GM23338 (cell line): ENCODE measurements around the gene MTPN. TPM values are rescaled to one million over a fixed set of nuclear protein-coding genes. Genes with fewer than 3 reads are reported as not detected.

Experiments
- ATAC-seq: fragments of 200-7000 bp; cut with Tn5 transposase; 3 replicates; pipeline ENCODE4 v1.9.1; 2020
- DNase-seq: peaks from one replicate; pipeline ENCODE4 v3.0.0-alpha.2; 2015; ENCODE audit warnings: low spot score
- H2AFZ ChIP-seq: fragments of 200-600 bp; sonication (generic); 2 replicates; pipeline ENCODE4 v1.8.0; 2016; ENCODE audit warnings: antibody characterized with exemption, mild to moderate bottlenecking, moderate library complexity
- H3F3A ChIP-seq: fragments of 200-600 bp; sonication (generic); replicated peaks from 2 replicates; pipeline ENCODE4 v1.8.0; 2017; ENCODE audit warnings: antibody characterized with exemption, mixed run types, low read depth
- H3K27ac ChIP-seq: fragments of 200-600 bp; sonication (generic); 2 replicates; pipeline ENCODE4 v1.6.1; 2016; ENCODE audit warnings: low read depth
- H3K27me3 ChIP-seq: fragments of 200-600 bp; sonication (generic); 2 replicates; pipeline ENCODE4 v1.8.0; 2016; ENCODE audit warnings: mild to moderate bottlenecking, mixed run types, moderate library complexity; ENCODE audit not compliant: insufficient read depth
- H3K36me3 ChIP-seq: fragments of 200-600 bp; sonication (generic); 2 replicates; pipeline ENCODE4 v1.8.0; 2016; ENCODE audit warnings: mild to moderate bottlenecking; ENCODE audit not compliant: insufficient read depth
- H3K4me1 ChIP-seq: fragments of 200-600 bp; sonication (generic); 2 replicates; pipeline ENCODE4 v1.8.0; 2016; ENCODE audit warnings: mild to moderate bottlenecking, moderate library complexity; ENCODE audit not compliant: insufficient read depth
- H3K4me2 ChIP-seq: fragments of 200-600 bp; sonication (generic); 2 replicates; pipeline ENCODE4 v1.7.1; 2017; ENCODE audit warnings: mixed run types
- H3K4me3 ChIP-seq: fragments of 200-600 bp; sonication (generic); 2 replicates; pipeline ENCODE4 v1.6.1; 2016; ENCODE audit warnings: mixed run types
- H3K79me2 ChIP-seq: fragments of 200-600 bp; sonication (generic); replicated peaks from 2 replicates; pipeline ENCODE4 v1.8.0; 2017; ENCODE audit warnings: mild to moderate bottlenecking; ENCODE audit not compliant: insufficient read depth
- H3K9me2 ChIP-seq: fragments of 200-600 bp; sonication (generic); 2 replicates; pipeline ENCODE4 v1.8.0; 2017; ENCODE audit not compliant: insufficient read depth
- H4K20me1 ChIP-seq: fragments of 200-600 bp; sonication (generic); replicated peaks from 2 replicates; pipeline ENCODE4 v1.8.0; 2017; ENCODE audit warnings: mild to moderate bottlenecking; ENCODE audit not compliant: insufficient read depth
- H3K27ac Mint-ChIP-seq: 2 replicates; pipeline ENCODE4 v1.8.0; 2020; ENCODE audit warnings: inconsistent platforms, mild to moderate bottlenecking, moderate library complexity, mixed read lengths
- H3K27me3 Mint-ChIP-seq: 3 replicates; pipeline ENCODE4 v1.8.0; 2022; ENCODE audit warnings: low read depth, mild to moderate bottlenecking, moderate library complexity, mixed read lengths, inconsistent platforms; ENCODE audit not compliant: insufficient read depth, poor library complexity
- H3K36me3 Mint-ChIP-seq: 3 replicates; pipeline ENCODE4 v1.8.0; 2021; ENCODE audit warnings: low read depth, mild to moderate bottlenecking, inconsistent platforms, moderate library complexity, mixed read lengths
- H3K4me1 Mint-ChIP-seq: 3 replicates; pipeline ENCODE4 v1.8.0; 2020; ENCODE audit warnings: mild to moderate bottlenecking, inconsistent platforms, mixed read lengths
- H3K4me3 Mint-ChIP-seq: 3 replicates; pipeline ENCODE4 v1.8.0; 2021; ENCODE audit warnings: moderate library complexity, mild to moderate bottlenecking, inconsistent platforms, mixed read lengths
- H3K9me3 Mint-ChIP-seq: 3 replicates; pipeline ENCODE4 v1.8.0; 2020; ENCODE audit warnings: moderate library complexity, mild to moderate bottlenecking, inconsistent platforms, mixed read lengths
- CREB1 ChIP-seq: fragments of 250-450 bp; sonication (Bioruptor Pico); IDR thresholded peaks from 2 replicates; pipeline ENCODE4 v1.5.0; 2020; ENCODE audit warnings: low read depth, mild to moderate bottlenecking, moderate library complexity
- EZH2phosphoT487 ChIP-seq: fragments of 200-600 bp; sonication (generic); IDR thresholded peaks from one replicate; pipeline ENCODE4 v1.8.1; 2018; ENCODE audit warnings: antibody characterized with exemption; ENCODE audit not compliant: unreplicated experiment
- JUNB ChIP-seq: IDR thresholded peaks from one replicate; pipeline ENCODE4 v1.6.1; 2016; ENCODE audit warnings: antibody characterized with exemption; ENCODE audit not compliant: unreplicated experiment
- NANOG ChIP-seq: IDR thresholded peaks from 2 replicates; pipeline ENCODE4 v1.6.1; 2016; ENCODE audit warnings: antibody characterized with exemption, borderline replicate concordance
- POLR2AphosphoS5 ChIP-seq: IDR thresholded peaks from 2 replicates; pipeline ENCODE4 v1.6.1; 2016; ENCODE audit warnings: antibody characterized with exemption, low read depth
- STAT1 ChIP-seq: IDR thresholded peaks from one replicate; pipeline ENCODE4 v1.6.1; 2016; ENCODE audit warnings: antibody characterized with exemption; ENCODE audit not compliant: unreplicated experiment
- ZNF114 ChIP-seq: fragments of 250-450 bp; sonication (Bioruptor Pico); IDR thresholded peaks from 2 replicates; pipeline ENCODE4 v1.5.0; 2020; ENCODE audit warnings: mild to moderate bottlenecking, moderate library complexity
- ZNF331 ChIP-seq: fragments of 250-450 bp; sonication (Bioruptor Pico); IDR thresholded peaks from 2 replicates; pipeline ENCODE4 v1.5.0; 2020; ENCODE audit warnings: low read depth, mild to moderate bottlenecking, moderate library complexity
- polyA plus RNA-seq: library from polyadenylated mRNA; unstranded; fragments of >200 nt; fragmentation: Nextera tagmentation; extraction: Ambion mirVana; gene quantifications from 2 replicates; pipeline ENCODE4 v1.2.1, GENCODE V29; 2016
- total RNA-seq: library from RNA; depleted of rRNA; stranded (reverse); fragments of >200 nt; shearing (Covaris generic); gene quantifications from 2 replicates; pipeline ENCODE4 v1.2.3, GENCODE V29; 2014
- TF ChIP-seq, protein P1 (sequence below): fragments of 250-450 bp; sonication (Bioruptor Pico); IDR thresholded peaks from 2 replicates; pipeline ENCODE4 v1.5.0; 2020; ENCODE audit warnings: mild to moderate bottlenecking, moderate library complexity
- TF ChIP-seq, protein P2 (sequence below): IDR thresholded peaks from one replicate; pipeline ENCODE4 v1.6.1; 2018; ENCODE audit warnings: antibody characterized with exemption; ENCODE audit not compliant: unreplicated experiment
- TF ChIP-seq, protein P3 (sequence below), 2 experiments: fragments of 200-600 bp in 1 of 2; sonication (generic) in 1 of 2; conservative IDR thresholded peaks; 2 replicates each; pipeline versions ENCODE4 v1.5.1 to v1.6.1; 2016 to 2017; ENCODE audit warnings: antibody characterized with exemption in 2 of 2, low read depth in 2 of 2, mild to moderate bottlenecking in 2 of 2, moderate library complexity in 1 of 2
- TF ChIP-seq, protein P4 (sequence below): IDR thresholded peaks from 2 replicates; pipeline ENCODE4 v1.6.1; 2016; ENCODE audit warnings: antibody characterized with exemption

MTPN gene
- total and polyA plus RNA-seq, 2 experiments from 2014 or later: 87.7 to 90.3 TPM

DNA sequence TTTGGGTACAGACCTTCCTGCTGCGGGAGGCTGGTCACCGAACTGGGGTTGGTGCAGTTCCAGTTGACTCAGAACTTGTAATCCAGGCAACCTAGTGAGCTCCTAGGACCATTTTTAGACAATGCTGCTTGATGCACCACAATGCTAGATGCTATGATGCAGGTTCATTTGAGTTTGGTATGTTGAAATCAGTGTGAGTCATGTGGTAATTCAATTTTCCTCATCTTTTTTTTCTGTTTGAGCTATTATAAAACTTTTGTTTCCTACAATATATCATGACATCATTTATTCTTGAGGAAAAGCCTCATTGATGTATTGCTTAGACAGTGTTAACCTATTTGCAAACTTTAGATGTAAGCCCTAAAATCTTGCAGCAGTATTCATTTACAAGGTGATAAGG is 40.9 kb upstream of the MTPN start:
- no peaks in the 10 kb centered on the region for H3K36me3 Mint-ChIP-seq
- Histone ChIP-seq H3K79me2 (no peaks in the 10 kb centered on the region), H3K9me2 (no peaks in the 10 kb centered on the region), H3K36me3 (no peaks in the 10 kb centered on the region), H3K4me3 (no peak overlapping the region), H3K4me1 (no peaks in the 10 kb centered on the region), H3K4me2 (no peak overlapping the region), H3K27ac (no peak overlapping the region), H3K27me3 (no peaks in the 10 kb centered on the region), H2AFZ (no peak overlapping the region), H4K20me1 (no peaks in the 10 kb centered on the region), H3F3A (no peaks in the 10 kb centered on the region)
- DNase-seq (no peak), ATAC-seq (no peak)
- H3K9me3 Mint-ChIP-seq: no peaks in the 10 kb centered on the region
- TF ChIP-seq, protein P1, sequence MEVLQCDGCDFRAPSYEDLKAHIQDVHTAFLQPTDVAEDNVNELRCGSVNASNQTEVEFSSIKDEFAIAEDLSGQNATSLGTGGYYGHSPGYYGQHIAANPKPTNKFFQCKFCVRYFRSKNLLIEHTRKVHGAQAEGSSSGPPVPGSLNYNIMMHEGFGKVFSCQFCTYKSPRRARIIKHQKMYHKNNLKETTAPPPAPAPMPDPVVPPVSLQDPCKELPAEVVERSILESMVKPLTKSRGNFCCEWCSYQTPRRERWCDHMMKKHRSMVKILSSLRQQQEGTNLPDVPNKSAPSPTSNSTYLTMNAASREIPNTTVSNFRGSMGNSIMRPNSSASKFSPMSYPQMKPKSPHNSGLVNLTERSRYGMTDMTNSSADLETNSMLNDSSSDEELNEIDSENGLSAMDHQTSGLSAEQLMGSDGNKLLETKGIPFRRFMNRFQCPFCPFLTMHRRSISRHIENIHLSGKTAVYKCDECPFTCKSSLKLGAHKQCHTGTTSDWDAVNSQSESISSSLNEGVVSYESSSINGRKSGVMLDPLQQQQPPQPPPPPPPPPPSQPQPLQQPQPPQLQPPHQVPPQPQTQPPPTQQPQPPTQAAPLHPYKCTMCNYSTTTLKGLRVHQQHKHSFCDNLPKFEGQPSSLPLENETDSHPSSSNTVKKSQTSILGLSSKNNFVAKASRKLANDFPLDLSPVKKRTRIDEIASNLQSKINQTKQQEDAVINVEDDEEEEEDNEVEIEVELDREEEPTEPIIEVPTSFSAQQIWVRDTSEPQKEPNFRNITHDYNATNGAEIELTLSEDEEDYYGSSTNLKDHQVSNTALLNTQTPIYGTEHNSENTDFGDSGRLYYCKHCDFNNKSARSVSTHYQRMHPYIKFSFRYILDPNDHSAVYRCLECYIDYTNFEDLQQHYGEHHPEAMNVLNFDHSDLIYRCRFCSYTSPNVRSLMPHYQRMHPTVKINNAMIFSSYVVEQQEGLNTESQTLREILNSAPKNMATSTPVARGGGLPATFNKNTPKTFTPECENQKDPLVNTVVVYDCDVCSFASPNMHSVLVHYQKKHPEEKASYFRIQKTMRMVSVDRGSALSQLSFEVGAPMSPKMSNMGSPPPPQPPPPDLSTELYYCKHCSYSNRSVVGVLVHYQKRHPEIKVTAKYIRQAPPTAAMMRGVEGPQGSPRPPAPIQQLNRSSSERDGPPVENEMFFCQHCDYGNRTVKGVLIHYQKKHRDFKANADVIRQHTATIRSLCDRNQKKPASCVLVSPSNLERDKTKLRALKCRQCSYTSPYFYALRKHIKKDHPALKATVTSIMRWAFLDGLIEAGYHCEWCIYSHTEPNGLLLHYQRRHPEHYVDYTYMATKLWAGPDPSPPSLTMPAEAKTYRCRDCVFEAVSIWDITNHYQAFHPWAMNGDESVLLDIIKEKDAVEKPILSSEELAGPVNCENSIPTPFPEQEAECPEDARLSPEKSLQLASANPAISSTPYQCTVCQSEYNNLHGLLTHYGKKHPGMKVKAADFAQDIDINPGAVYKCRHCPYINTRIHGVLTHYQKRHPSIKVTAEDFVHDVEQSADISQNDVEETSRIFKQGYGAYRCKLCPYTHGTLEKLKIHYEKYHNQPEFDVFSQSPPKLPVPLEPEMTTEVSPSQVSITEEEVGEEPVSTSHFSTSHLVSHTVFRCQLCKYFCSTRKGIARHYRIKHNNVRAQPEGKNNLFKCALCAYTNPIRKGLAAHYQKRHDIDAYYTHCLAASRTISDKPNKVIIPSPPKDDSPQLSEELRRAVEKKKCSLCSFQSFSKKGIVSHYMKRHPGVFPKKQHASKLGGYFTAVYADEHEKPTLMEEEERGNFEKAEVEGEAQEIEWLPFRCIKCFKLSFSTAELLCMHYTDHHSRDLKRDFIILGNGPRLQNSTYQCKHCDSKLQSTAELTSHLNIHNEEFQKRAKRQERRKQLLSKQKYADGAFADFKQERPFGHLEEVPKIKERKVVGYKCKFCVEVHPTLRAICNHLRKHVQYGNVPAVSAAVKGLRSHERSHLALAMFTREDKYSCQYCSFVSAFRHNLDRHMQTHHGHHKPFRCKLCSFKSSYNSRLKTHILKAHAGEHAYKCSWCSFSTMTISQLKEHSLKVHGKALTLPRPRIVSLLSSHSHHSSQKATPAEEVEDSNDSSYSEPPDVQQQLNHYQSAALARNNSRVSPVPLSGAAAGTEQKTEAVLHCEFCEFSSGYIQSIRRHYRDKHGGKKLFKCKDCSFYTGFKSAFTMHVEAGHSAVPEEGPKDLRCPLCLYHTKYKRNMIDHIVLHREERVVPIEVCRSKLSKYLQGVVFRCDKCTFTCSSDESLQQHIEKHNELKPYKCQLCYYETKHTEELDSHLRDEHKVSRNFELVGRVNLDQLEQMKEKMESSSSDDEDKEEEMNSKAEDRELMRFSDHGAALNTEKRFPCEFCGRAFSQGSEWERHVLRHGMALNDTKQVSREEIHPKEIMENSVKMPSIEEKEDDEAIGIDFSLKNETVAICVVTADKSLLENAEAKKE: no peak
- TF ChIP-seq CREB1 (CRISPR knock-in tag): no peak
- no peak for TF ChIP-seq STAT1
- TF ChIP-seq ZNF331 (CRISPR knock-in tag): no peak
- TF ChIP-seq, protein P2, sequence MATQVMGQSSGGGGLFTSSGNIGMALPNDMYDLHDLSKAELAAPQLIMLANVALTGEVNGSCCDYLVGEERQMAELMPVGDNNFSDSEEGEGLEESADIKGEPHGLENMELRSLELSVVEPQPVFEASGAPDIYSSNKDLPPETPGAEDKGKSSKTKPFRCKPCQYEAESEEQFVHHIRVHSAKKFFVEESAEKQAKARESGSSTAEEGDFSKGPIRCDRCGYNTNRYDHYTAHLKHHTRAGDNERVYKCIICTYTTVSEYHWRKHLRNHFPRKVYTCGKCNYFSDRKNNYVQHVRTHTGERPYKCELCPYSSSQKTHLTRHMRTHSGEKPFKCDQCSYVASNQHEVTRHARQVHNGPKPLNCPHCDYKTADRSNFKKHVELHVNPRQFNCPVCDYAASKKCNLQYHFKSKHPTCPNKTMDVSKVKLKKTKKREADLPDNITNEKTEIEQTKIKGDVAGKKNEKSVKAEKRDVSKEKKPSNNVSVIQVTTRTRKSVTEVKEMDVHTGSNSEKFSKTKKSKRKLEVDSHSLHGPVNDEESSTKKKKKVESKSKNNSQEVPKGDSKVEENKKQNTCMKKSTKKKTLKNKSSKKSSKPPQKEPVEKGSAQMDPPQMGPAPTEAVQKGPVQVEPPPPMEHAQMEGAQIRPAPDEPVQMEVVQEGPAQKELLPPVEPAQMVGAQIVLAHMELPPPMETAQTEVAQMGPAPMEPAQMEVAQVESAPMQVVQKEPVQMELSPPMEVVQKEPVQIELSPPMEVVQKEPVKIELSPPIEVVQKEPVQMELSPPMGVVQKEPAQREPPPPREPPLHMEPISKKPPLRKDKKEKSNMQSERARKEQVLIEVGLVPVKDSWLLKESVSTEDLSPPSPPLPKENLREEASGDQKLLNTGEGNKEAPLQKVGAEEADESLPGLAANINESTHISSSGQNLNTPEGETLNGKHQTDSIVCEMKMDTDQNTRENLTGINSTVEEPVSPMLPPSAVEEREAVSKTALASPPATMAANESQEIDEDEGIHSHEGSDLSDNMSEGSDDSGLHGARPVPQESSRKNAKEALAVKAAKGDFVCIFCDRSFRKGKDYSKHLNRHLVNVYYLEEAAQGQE: no peak
- TF ChIP-seq EZH2phosphoT487: no peak
- no peak for TF ChIP-seq ZNF114 (CRISPR knock-in tag)
- TF ChIP-seq, protein P3, sequence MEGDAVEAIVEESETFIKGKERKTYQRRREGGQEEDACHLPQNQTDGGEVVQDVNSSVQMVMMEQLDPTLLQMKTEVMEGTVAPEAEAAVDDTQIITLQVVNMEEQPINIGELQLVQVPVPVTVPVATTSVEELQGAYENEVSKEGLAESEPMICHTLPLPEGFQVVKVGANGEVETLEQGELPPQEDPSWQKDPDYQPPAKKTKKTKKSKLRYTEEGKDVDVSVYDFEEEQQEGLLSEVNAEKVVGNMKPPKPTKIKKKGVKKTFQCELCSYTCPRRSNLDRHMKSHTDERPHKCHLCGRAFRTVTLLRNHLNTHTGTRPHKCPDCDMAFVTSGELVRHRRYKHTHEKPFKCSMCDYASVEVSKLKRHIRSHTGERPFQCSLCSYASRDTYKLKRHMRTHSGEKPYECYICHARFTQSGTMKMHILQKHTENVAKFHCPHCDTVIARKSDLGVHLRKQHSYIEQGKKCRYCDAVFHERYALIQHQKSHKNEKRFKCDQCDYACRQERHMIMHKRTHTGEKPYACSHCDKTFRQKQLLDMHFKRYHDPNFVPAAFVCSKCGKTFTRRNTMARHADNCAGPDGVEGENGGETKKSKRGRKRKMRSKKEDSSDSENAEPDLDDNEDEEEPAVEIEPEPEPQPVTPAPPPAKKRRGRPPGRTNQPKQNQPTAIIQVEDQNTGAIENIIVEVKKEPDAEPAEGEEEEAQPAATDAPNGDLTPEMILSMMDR (conservative IDR thresholded peaks at IDR 0.05; ENCODE audit: low read depth in 2 of 2): no peak
- TF ChIP-seq NANOG: no peak
- TF ChIP-seq, protein P4, sequence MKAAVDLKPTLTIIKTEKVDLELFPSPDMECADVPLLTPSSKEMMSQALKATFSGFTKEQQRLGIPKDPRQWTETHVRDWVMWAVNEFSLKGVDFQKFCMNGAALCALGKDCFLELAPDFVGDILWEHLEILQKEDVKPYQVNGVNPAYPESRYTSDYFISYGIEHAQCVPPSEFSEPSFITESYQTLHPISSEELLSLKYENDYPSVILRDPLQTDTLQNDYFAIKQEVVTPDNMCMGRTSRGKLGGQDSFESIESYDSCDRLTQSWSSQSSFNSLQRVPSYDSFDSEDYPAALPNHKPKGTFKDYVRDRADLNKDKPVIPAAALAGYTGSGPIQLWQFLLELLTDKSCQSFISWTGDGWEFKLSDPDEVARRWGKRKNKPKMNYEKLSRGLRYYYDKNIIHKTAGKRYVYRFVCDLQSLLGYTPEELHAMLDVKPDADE: no peak
- no peak for TF ChIP-seq POLR2AphosphoS5
- TF ChIP-seq JUNB: no peak
- H3K4me1 Mint-ChIP-seq: no peaks in the 10 kb centered on the region
- H3K27me3 Mint-ChIP-seq: peaks cover 3% of the 10 kb centered on the region
- H3K4me3 Mint-ChIP-seq: no peak overlapping the region
- no peak overlapping the region for H3K27ac Mint-ChIP-seq
